Gastroesophageal sphincter (tissue), 4 donors: Measurements from ENCODE around the gene APEX1. TPM values are rescaled to one million over a fixed set of nuclear protein-coding genes. Genes with fewer than 3 reads are reported as not detected.
A peak's percentile ranks its signal among the peaks of the same experiment; 100 is the strongest.

Experiments
- ATAC-seq: fragments of 150-250 bp; one replicate; pipeline ENCODE4 v1.9.1; 2016; ENCODE audit warnings: mild to moderate bottlenecking, moderate library complexity
- H3K27ac ChIP-seq, 4 donors: fragments of 200-600 bp; sonication (generic) in 3 of 4; 1 replicate in 3 of 4; 2 replicates in 1 of 4; pipeline ENCODE4 v1.5.1; 2016 to 2019
- H3K27me3 ChIP-seq: fragments of 200-600 bp; sonication (generic); one replicate; pipeline ENCODE4 v1.5.1; 2019
- H3K36me3 ChIP-seq, 2 donors: fragments of 200-600 bp; sonication (generic); one replicate each; pipeline ENCODE4 v1.5.1; 2019; ENCODE audit warnings: control low read depth in 1 of 2
- H3K4me1 ChIP-seq, 3 donors: fragments of 200-600 bp; sonication (generic); 1 replicate in 2 of 3; 2 replicates in 1 of 3; pipeline ENCODE4 v1.5.1; 2016 to 2019; ENCODE audit warnings: control low read depth in 2 of 3
- H3K4me3 ChIP-seq, 2 donors: fragments of 200-600 bp; sonication (generic); one replicate each; pipeline ENCODE4 v1.5.1; 2019; ENCODE audit warnings: mild to moderate bottlenecking in 1 of 2, moderate library complexity in 1 of 2
- H3K9me3 ChIP-seq, 3 donors: fragments of 200-600 bp; sonication (generic); one replicate each; pipeline ENCODE4 v1.5.1; 2017 to 2019; ENCODE audit warnings: control low read depth in 2 of 3
- CTCF ChIP-seq, 4 experiments: fragments of 200-600 bp in 2 of 4; fragments of 450-650 bp in 2 of 4; sonication (generic) in 1 of 4; IDR thresholded peaks; one replicate each; pipeline ENCODE4 v1.5.1; 2017 to 2019; ENCODE audit warnings: antibody characterized with exemption in 4 of 4, mild to moderate bottlenecking in 2 of 4, moderate library complexity in 2 of 4
- EP300 ChIP-seq: sonication (generic); formaldehyde crosslinking; IDR thresholded peaks from one replicate; pipeline ENCODE4 v1.6.1; 2017; ENCODE audit warnings: antibody characterized with exemption, mild to moderate bottlenecking
- POLR2A ChIP-seq, 2 donors: fragments of 450-650 bp; IDR thresholded peaks; one replicate each; pipeline ENCODE4 v1.6.1; 2017; ENCODE audit warnings: antibody characterized with exemption in 2 of 2, mild to moderate bottlenecking in 2 of 2, moderate library complexity in 1 of 2
- POLR2AphosphoS5 ChIP-seq: sonication (generic); formaldehyde crosslinking; IDR thresholded peaks from one replicate; pipeline ENCODE4 v1.6.1; 2017; ENCODE audit warnings: antibody characterized with exemption
- WGBS, 2 donors: methylation state at CpG; one replicate each; pipeline ENCODE4 v1.1.5; 2018; ENCODE audit warnings: low coverage in 1 of 2; 5-methylcytosine and 5-hydroxymethylcytosine counted together
- total RNA-seq, 4 donors: library from RNA; depleted of rRNA; stranded (reverse); fragments of >200 nt; gene quantifications; one replicate each; pipeline ENCODE4 v1.1.0, GENCODE V29; 2016

The APEX1 gene
- total RNA-seq, 4 donors from 2014 or later, result 86.2 to 120 (median 98.0) TPM

- no peaks in the 10 kb centered on the region for H3K27me3 ChIP-seq
- no peak overlapping the region for H3K4me3 ChIP-seq
- 55 to 92% methylated on average over 2 of the region's 5 CpGs for WGBS, 2 donors
- H3K36me3 ChIP-seq, result no peaks in the 10 kb centered on the region
- H3K9me3 ChIP-seq, result no peaks in the 10 kb centered on the region
- no peak for TF ChIP-seq CTCF (IDR thresholded peaks at IDR 0.05)
- no peak for TF ChIP-seq EP300
- TF ChIP-seq POLR2AphosphoS5, result no peak
- TF ChIP-seq POLR2A (IDR thresholded peaks at IDR 0.05), result no peak
- ATAC-seq, result no peak
- H3K27ac ChIP-seq, result no peak overlapping the region
- H3K4me1 ChIP-seq, result peaks cover 0 to 9% (median 0%) of the 10 kb centered on the region in 3 donors
These were observed 27.0 kb upstream of the APEX1 start for GRCh38 chr14:20428010-20428365.

GRCh38 chr14:20428802-20429201 lies 26.2 kb upstream of the APEX1 start:
- H3K27ac ChIP-seq, result no peak overlapping the region
- no peak for ATAC-seq

GRCh38 chr14:20429801-20430669 lies 25.0 kb upstream of the APEX1 start:
- no peak for ATAC-seq
- H3K27me3 ChIP-seq, result peaks cover under 1% of the 10 kb centered on the region
- no peaks in the 10 kb centered on the region for H3K36me3 ChIP-seq
- H3K27ac ChIP-seq, result no peak overlapping the region
- 80 to 83% methylated on average over 2 to 7 of the region's 30 CpGs for WGBS, 2 donors
- no peak overlapping the region for H3K4me3 ChIP-seq
- no peak for TF ChIP-seq EP300
- TF ChIP-seq CTCF (IDR thresholded peaks at IDR 0.05), result no peak
- no peak for TF ChIP-seq POLR2AphosphoS5
- TF ChIP-seq POLR2A (IDR thresholded peaks at IDR 0.05), result no peak
- H3K4me1 ChIP-seq, result peaks cover 0 to 20% (median 2%) of the 10 kb centered on the region in 3 donors
- H3K9me3 ChIP-seq, result no peaks in the 10 kb centered on the region

More at GRCh38 chr14:20428802-20429201, 26.2 kb upstream of the APEX1 start:
- TF ChIP-seq POLR2A (IDR thresholded peaks at IDR 0.05), result no peak
- Histone ChIP-seq H3K9me3 (no peaks in the 10 kb centered on the region), H3K27me3 (no peaks in the 10 kb centered on the region), H3K4me1 (peaks cover 0 to 9% (median 0%) of the 10 kb centered on the region in 3 donors), H3K4me3 (no peak overlapping the region), H3K36me3 (no peaks in the 10 kb centered on the region)
- 40% methylated on average over 4 of the region's 5 CpGs; no CpG with 5 or more reads in 1 of the 2 donors for WGBS, 2 donors

GRCh38 chr14:20434701-20435581 lies 20.1 kb upstream of the APEX1 start:
- Histone ChIP-seq H3K27ac (peak overlapping the region in 3 of 4 donors; percentile 66 to 80 (median 78)), H3K9me3 (no peaks in the 10 kb centered on the region), H3K36me3 (no peaks in the 10 kb centered on the region), H3K27me3 (peaks cover 19% of the 10 kb centered on the region), H3K4me1 (peaks cover 0 to 29% (median 5%) of the 10 kb centered on the region in 3 donors), H3K4me3 (peak overlapping the region; percentile 7 to 49)
- WGBS, 2 donors, result 26 to 37% methylated on average over 15 to 17 of the region's 44 CpGs
- TF ChIP-seq CTCF (IDR thresholded peaks at IDR 0.05), result no peak
- TF ChIP-seq POLR2AphosphoS5, result peak; percentile 59
- no peak for TF ChIP-seq POLR2A (IDR thresholded peaks at IDR 0.05)
- TF ChIP-seq EP300, result no peak
- ATAC-seq, result peak; percentile 73
